Measurements from ENCODE around the gene EME1. TPM values are rescaled to one million over a fixed set of nuclear protein-coding genes. Genes with fewer than 3 reads are reported as not detected.

EME1 gene
- total and polyA plus RNA-seq, 2 of the 8 experiments (the other 6 are each of a cell fraction or from before 2014, with no cell fraction given), result 13.9 to 16.3 TPM

DNA sequence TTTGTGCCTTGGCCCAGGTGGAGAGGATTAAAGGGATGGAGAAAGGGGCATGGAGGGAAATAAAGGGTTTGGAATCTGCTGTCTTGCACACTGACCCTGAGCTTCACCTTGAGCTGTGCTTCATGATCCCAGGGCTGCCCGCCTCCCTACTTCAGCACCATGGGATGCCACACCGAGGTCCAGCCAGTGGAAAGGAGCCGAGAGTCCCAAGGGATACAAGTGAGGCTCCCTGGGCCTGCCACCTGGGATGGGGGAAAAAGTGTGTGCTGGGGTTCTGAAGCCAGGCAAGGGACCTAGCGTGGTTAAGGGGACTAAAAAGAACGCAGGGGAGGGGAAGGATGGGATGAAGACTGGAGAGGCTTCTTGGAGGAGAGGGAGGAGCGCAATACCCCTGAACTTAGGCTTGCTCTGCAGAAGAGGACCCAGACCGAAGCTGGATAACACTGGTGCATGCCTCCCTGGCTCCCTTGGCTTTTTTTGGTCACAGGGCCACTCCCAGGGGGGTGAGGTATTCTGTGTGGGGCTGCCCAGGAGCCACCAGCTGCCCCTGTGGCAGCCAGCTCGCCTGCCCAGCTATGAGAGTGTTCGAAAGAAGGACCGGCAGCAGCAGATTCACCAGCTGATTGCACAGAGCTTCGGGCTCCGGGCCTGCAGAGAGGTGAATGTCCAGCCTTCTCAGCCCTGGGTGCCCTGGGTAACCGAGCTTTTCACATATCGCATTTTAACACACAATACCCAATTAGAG lies 7.2 kb upstream of the EME1 start:
- Histone ChIP-seq H3K4me2 (ENCODE audit: insufficient read depth in 1 of 2, low read depth in 2 of 2, low read length in 2 of 2) (no peak overlapping the region), H3K56ac (replicated peaks; ENCODE audit: insufficient read length, low read depth, low read length) (no peak overlapping the region), H3K4me3 (ENCODE audit: extremely low read depth in 1 of 4, insufficient read depth in 2 of 4, low read depth in 3 of 4, low read length in 4 of 4) (no peak overlapping the region), H4K5ac (ENCODE audit: insufficient read length, low read depth, low read length) (no peak overlapping the region), H3K18ac (ENCODE audit: extremely low read depth, low read length) (no peak overlapping the region), H2BK120ac (replicated peaks; ENCODE audit: low read depth, low read length) (no peak overlapping the region), H3K27ac (ENCODE audit: low read depth, low read length) (no peak overlapping the region), H2BK5ac (ENCODE audit: low read depth, low read length) (no peak overlapping the region; the same call in 1 of the 2 replicates), H2AK5ac (ENCODE audit: low read depth, low read length) (no peak overlapping the region), H3K23me2 (ENCODE audit: low read depth, low read length) (no peaks in the 10 kb centered on the region), H3K9me3 (ENCODE audit: insufficient read depth in 2 of 2, low read depth in 1 of 2, low read length in 1 of 2) (no peaks in the 10 kb centered on the region), H2BK12ac (ENCODE audit: low read depth, low read length) (no peak overlapping the region), H3K36me3 (ENCODE audit: control insufficient read depth in 2 of 4, insufficient read depth in 4 of 4, low read length in 3 of 4) (peaks cover 17 to 41% (median 25%) of the 10 kb centered on the region in 4 experiments; a peak in 7 of 8 replicates), H3K4ac (replicated peaks; ENCODE audit: insufficient read length, low read depth, low read length) (no peak overlapping the region), H3K9ac (replicated peaks in 1 of 4; ENCODE audit: extremely low read depth in 1 of 4, low read depth in 3 of 4, low read length in 3 of 4) (no peak overlapping the region), H3K79me1 (ENCODE audit: low read depth, low read length) (no peaks in the 10 kb centered on the region), H3K23ac (ENCODE audit: insufficient read length) (no peak overlapping the region), H4K91ac (replicated peaks; ENCODE audit: insufficient read length, low read length) (no peak overlapping the region), H4K8ac (ENCODE audit: extremely low read depth, insufficient read depth, low read length) (no peak overlapping the region; the same call in 1 of the 2 replicates), H4K20me1 (replicated peaks in 1 of 2; ENCODE audit: control insufficient read depth in 1 of 2, insufficient read depth in 2 of 2, low read length in 2 of 2) (peaks cover 8 to 22% of the 10 kb centered on the region in 2 experiments), H2AFZ (ENCODE audit: low read length) (no peak overlapping the region), H2BK15ac (ENCODE audit: low read length) (no peak overlapping the region), H3K4me1 (replicated peaks in 1 of 4; ENCODE audit: control insufficient read depth in 3 of 4, insufficient read depth in 4 of 4, low read length in 3 of 4) (peaks cover 0 to 27% (median 11%) of the 10 kb centered on the region in 4 experiments; a peak in 6 of 7 replicates), H3K14ac (ENCODE audit: insufficient read length) (no peak overlapping the region), H2BK20ac (ENCODE audit: low read length) (no peak overlapping the region), H3K27me3 (replicated peaks in 1 of 4; ENCODE audit: control insufficient read depth in 3 of 4, extremely low read depth in 1 of 4, insufficient read depth in 3 of 4, low read length in 3 of 4) (no peaks in the 10 kb centered on the region), H3K79me2 (ENCODE audit: control insufficient read depth in 1 of 2, insufficient read depth in 2 of 2, low read length in 2 of 2) (no peaks in the 10 kb centered on the region; a peak in 1 of 4 replicates)
- CTCF ChIA-PET (ENCODE audit: partially characterized antibody), result interaction anchor here (0.7 to 6.1 kb wide), 8 partner anchors 13 to 204 kb away, joined by 3 to 58 read pairs (median 6); partner anchors contain the start of gene LRRC59
- DNase-seq (ENCODE audit: low read depth in 1 of 2, low spot score in 2 of 2) (no peak), FAIRE-seq (no peak)
- 91% methylated on average over 13 of the region's 14 CpGs; no CpG with 5 or more reads in 1 of the 2 experiments for WGBS, 2 experiments (ENCODE audit: extremely low coverage in 1 of 2, insufficient coverage in 1 of 2, insufficient read length in 1 of 2, insufficient replicate concordance in 2 of 2, low coverage in 1 of 2, low lambda C conversion rate in 2 of 2, missing lambda C conversion rate in 1 of 2)
- POLR2A ChIA-PET (ENCODE audit: partially characterized antibody), result interaction anchor here (0.6 to 20.2 kb wide), 6 partner anchors 16 to 114 kb away, joined by 3 to 313 read pairs (median 3); partner anchors contain the start of genes EME1, LRRC59, MRPL27 and XYLT2
- TF ChIP-seq GTF2F1 (IDR thresholded peaks at IDR 0.05; ENCODE audit: borderline replicate concordance, low read depth, low read length), result no peak
- TF ChIP-seq CTBP2 (IDR thresholded peaks at IDR 0.05; ENCODE audit: borderline replicate concordance, insufficient read depth, insufficient read length, low read length), result no peak
- TF ChIP-seq YY1 (IDR thresholded peaks at IDR 0.05; ENCODE audit: low read depth, low read length), result no peak
- no peak for TF ChIP-seq HDAC6 (IDR thresholded peaks at IDR 0.05; ENCODE audit: low read depth, low read length)
- TF ChIP-seq SRF (IDR thresholded peaks at IDR 0.05; ENCODE audit: low read depth, low read length), result no peak

Measured in H1 (cell line).